ENCODE measurements around the gene COMP.

DNA sequence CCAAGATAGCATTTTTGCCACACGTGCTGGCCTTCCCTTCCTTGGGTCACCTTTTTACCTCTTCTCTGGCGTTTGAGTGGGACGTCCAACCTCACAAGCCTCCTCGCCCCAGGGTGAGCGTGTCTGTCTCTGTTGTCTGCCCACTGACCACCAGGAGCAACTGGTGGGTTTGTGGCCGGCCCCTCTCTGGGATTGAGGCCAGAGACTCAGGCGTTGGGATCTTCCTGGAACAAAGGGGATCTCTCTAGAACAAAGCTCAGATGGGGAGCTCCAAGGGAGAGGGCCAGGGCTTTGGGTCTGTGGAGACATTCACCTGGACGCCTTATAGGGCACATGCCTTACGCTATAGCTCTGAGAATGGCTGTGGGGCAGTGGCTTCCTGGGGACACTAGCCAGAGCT lies 17.4 kb downstream of the COMP start:
- TF ChIP-seq, protein P1, sequence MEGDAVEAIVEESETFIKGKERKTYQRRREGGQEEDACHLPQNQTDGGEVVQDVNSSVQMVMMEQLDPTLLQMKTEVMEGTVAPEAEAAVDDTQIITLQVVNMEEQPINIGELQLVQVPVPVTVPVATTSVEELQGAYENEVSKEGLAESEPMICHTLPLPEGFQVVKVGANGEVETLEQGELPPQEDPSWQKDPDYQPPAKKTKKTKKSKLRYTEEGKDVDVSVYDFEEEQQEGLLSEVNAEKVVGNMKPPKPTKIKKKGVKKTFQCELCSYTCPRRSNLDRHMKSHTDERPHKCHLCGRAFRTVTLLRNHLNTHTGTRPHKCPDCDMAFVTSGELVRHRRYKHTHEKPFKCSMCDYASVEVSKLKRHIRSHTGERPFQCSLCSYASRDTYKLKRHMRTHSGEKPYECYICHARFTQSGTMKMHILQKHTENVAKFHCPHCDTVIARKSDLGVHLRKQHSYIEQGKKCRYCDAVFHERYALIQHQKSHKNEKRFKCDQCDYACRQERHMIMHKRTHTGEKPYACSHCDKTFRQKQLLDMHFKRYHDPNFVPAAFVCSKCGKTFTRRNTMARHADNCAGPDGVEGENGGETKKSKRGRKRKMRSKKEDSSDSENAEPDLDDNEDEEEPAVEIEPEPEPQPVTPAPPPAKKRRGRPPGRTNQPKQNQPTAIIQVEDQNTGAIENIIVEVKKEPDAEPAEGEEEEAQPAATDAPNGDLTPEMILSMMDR (IDR thresholded peaks at IDR 0.05; ENCODE audit: low read depth, low read length, poor library complexity, severe bottlenecking): no peak
- no peak for TF ChIP-seq EZH2phosphoT487 (IDR thresholded peaks at IDR 0.05; ENCODE audit: borderline replicate concordance, low read length)
